Measurements from ENCODE around the gene ADAMTSL1. TPM values are rescaled to one million over a fixed set of nuclear protein-coding genes. Genes with fewer than 3 reads are reported as not detected.

ADAMTSL1 gene
- total RNA-seq, 1 experiment from 2014 or later: 1.2 TPM

GRCh38 chr9:18496256-18497000 lies 22.5 kb downstream of the ADAMTSL1 start:
- H3K27me3 Mint-ChIP-seq (ENCODE audit: low read depth): no peaks in the 10 kb centered on the region

More at GRCh38 chr9:18496256-18497000, 22.5 kb downstream of the ADAMTSL1 start:
- TF ChIP-seq, protein P1, sequence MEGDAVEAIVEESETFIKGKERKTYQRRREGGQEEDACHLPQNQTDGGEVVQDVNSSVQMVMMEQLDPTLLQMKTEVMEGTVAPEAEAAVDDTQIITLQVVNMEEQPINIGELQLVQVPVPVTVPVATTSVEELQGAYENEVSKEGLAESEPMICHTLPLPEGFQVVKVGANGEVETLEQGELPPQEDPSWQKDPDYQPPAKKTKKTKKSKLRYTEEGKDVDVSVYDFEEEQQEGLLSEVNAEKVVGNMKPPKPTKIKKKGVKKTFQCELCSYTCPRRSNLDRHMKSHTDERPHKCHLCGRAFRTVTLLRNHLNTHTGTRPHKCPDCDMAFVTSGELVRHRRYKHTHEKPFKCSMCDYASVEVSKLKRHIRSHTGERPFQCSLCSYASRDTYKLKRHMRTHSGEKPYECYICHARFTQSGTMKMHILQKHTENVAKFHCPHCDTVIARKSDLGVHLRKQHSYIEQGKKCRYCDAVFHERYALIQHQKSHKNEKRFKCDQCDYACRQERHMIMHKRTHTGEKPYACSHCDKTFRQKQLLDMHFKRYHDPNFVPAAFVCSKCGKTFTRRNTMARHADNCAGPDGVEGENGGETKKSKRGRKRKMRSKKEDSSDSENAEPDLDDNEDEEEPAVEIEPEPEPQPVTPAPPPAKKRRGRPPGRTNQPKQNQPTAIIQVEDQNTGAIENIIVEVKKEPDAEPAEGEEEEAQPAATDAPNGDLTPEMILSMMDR (conservative IDR thresholded peaks at IDR 0.05): no peak
- no peak overlapping the region for H2BK20ac ChIP-seq (ENCODE audit: low read depth, low read length, poor library complexity, severe bottlenecking)
- no peaks in the 10 kb centered on the region for H3K23me2 ChIP-seq (ENCODE audit: insufficient read length, low read depth, low read length, poor library complexity, severe bottlenecking)
- no peak overlapping the region for H3K9ac ChIP-seq (ENCODE audit: extremely low read depth, insufficient read length, low read length)
- H2AK5ac ChIP-seq (ENCODE audit: insufficient read length, low read length): no peak overlapping the region
- H3K18ac ChIP-seq (ENCODE audit: insufficient read length, low read depth, low read length): no peak overlapping the region
- no CpG with 5 or more reads among the region's 5 CpGs for WGBS (ENCODE audit: extremely low coverage, insufficient read length, low lambda C conversion rate)
- H2BK5ac ChIP-seq (ENCODE audit: insufficient read length, low read length): no peak overlapping the region
- no peaks in the 10 kb centered on the region for H3K79me2 ChIP-seq (ENCODE audit: insufficient read depth, low read length)
- no peak overlapping the region for H3T11ph ChIP-seq (ENCODE audit: low read length)
- no peak overlapping the region for H3K4ac ChIP-seq (ENCODE audit: low read depth, low read length)
- H3K14ac ChIP-seq (ENCODE audit: insufficient read depth, low read length): no peak overlapping the region
- H3K9me3 Mint-ChIP-seq: no peaks in the 10 kb centered on the region
- H3K9me3 ChIP-seq (ENCODE audit: control insufficient read depth, low read depth, low read length): no peaks in the 10 kb centered on the region
- H4K91ac ChIP-seq (ENCODE audit: insufficient read length, low read depth, low read length): no peak overlapping the region
- no peaks in the 10 kb centered on the region for H3K27me3 ChIP-seq (ENCODE audit: insufficient read depth, low read length)
- H4K5ac ChIP-seq (ENCODE audit: insufficient read length, low read depth, low read length): no peak overlapping the region
- H4K8ac ChIP-seq (replicated peaks; ENCODE audit: insufficient read length, low read depth, low read length): no peak overlapping the region
- peaks cover 3 to 17% of the 10 kb centered on the region in 2 experiments; a peak in 2 of 4 replicates for H3K4me1 Mint-ChIP-seq
- H3K79me1 ChIP-seq (ENCODE audit: insufficient read depth, low read depth, low read length, poor library complexity, severe bottlenecking): no peaks in the 10 kb centered on the region
- no peak overlapping the region for H3K27ac Mint-ChIP-seq
- H3K4me2 ChIP-seq (ENCODE audit: insufficient read depth, insufficient read length, low read length): no peak overlapping the region
- H2BK120ac ChIP-seq (ENCODE audit: low read depth, low read length, poor library complexity, severe bottlenecking): no peak overlapping the region
- no peak overlapping the region for H3K4me3 Mint-ChIP-seq
- H3K56ac ChIP-seq (ENCODE audit: insufficient read length, low read depth, low read length): no peak overlapping the region
- H3K23ac ChIP-seq (ENCODE audit: insufficient read length, low read depth, low read length): no peak overlapping the region
- no peak overlapping the region for H2BK12ac ChIP-seq (ENCODE audit: insufficient read length, low read depth, low read length)
- H4K20me1 ChIP-seq (ENCODE audit: control insufficient read depth, insufficient read depth, insufficient read length): no peaks in the 10 kb centered on the region
- no peak for DNase-seq
- H2BK15ac ChIP-seq (ENCODE audit: low read depth, low read length): no peak overlapping the region
- no peaks in the 10 kb centered on the region for H3K36me3 Mint-ChIP-seq (ENCODE audit: insufficient read depth in 1 of 3, low read depth in 3 of 3)
- H2AFZ ChIP-seq (ENCODE audit: low read length): no peak overlapping the region
- no peaks in the 10 kb centered on the region for H3K4me1 ChIP-seq (ENCODE audit: insufficient read depth, low read length)
- H3K27ac ChIP-seq (ENCODE audit: insufficient read length, low read depth, low read length): no peak overlapping the region

Measured in H9 (cell line).